DOHH2 (cell line): Measurements from ENCODE around the gene MRPL33.
A peak's percentile ranks its signal among the peaks of the same experiment; 100 is the strongest.

Experiments
- H3F3A ChIP-seq: fragments of 200-600 bp; sonication (generic), shearing (Covaris generic); 2 replicates; pipeline ENCODE4 v1.6.0; 2016; ENCODE audit warnings: antibody characterized with exemption, mild to moderate bottlenecking; ENCODE audit not compliant: control insufficient read depth, insufficient read depth
- H3K27ac ChIP-seq: fragments of 200-600 bp; sonication (generic); 2 replicates; pipeline ENCODE4 v1.5.1; 2014; ENCODE audit warnings: low read depth, mild to moderate bottlenecking, low read length, moderate library complexity
- H3K27me3 ChIP-seq: fragments of 200-600 bp; sonication (generic); 2 replicates; pipeline ENCODE4 v1.6.1; 2014; ENCODE audit warnings: mild to moderate bottlenecking, low read length, mixed read lengths; ENCODE audit not compliant: control insufficient read depth
- H3K36me3 ChIP-seq: fragments of 200-600 bp; sonication (generic); 2 replicates; pipeline ENCODE4 v1.6.1; 2014; ENCODE audit warnings: mild to moderate bottlenecking, low read length, moderate library complexity, mixed read lengths; ENCODE audit not compliant: control insufficient read depth
- H3K4me1 ChIP-seq: fragments of 200-600 bp; sonication (generic); 2 replicates; pipeline ENCODE4 v1.6.1; 2014; ENCODE audit warnings: mild to moderate bottlenecking, low read length, mixed read lengths; ENCODE audit not compliant: control insufficient read depth
- H3K4me2 ChIP-seq: fragments of 200-600 bp; sonication (generic); 2 replicates; pipeline ENCODE4 v1.6.0; 2014; ENCODE audit warnings: mild to moderate bottlenecking, low read length, moderate library complexity
- H3K4me3 ChIP-seq: fragments of 200-600 bp; sonication (generic); 2 replicates; pipeline ENCODE4 v1.5.1; 2014; ENCODE audit warnings: mild to moderate bottlenecking, low read length, mixed read lengths
- H3K79me2 ChIP-seq: fragments of 200-600 bp; sonication (generic); 2 replicates; pipeline ENCODE4 v1.6.1; 2014; ENCODE audit warnings: mild to moderate bottlenecking, low read length, mixed read lengths; ENCODE audit not compliant: control insufficient read depth
- H3K9me2 ChIP-seq: fragments of 200-600 bp; sonication (generic); replicated peaks from 2 replicates; pipeline ENCODE4 v1.6.1; 2014; ENCODE audit warnings: mild to moderate bottlenecking, low read length, mixed read lengths; ENCODE audit not compliant: control insufficient read depth
- H3K9me3 ChIP-seq: fragments of 200-600 bp; sonication (generic); 2 replicates; pipeline ENCODE4 v1.6.1; 2014; ENCODE audit warnings: antibody characterized with exemption, low read length, mixed read lengths; ENCODE audit not compliant: control insufficient read depth, insufficient read depth
- H4K20me1 ChIP-seq: fragments of 200-600 bp; sonication (generic); 2 replicates; pipeline ENCODE4 v1.6.0; 2014; ENCODE audit warnings: low read depth, mild to moderate bottlenecking, antibody characterized with exemption, low read length, moderate library complexity; ENCODE audit not compliant: control insufficient read depth, insufficient read depth
- CTCF ChIP-seq: fragments of 200-600 bp; sonication (generic); IDR thresholded peaks from one replicate; pipeline ENCODE4 v1.5.1; 2014; ENCODE audit warnings: antibody characterized with exemption, mild to moderate bottlenecking, low read depth, low read length; ENCODE audit not compliant: poor library complexity, severe bottlenecking
- EZH2phosphoT487 ChIP-seq: fragments of 200-600 bp; sonication (generic); IDR thresholded peaks from 2 replicates; pipeline ENCODE4 v1.6.1; 2017; ENCODE audit warnings: borderline replicate concordance, mild to moderate bottlenecking, antibody characterized with exemption, low read length, moderate library complexity, mixed read lengths

Gene MRPL33

GRCh38 chr2:27807476-27807875 is 36.0 kb downstream of the MRPL33 start:
- Histone ChIP-seq H3K27me3 (peaks cover 7% of the 10 kb centered on the region), H3K4me1 (no peaks in the 10 kb centered on the region), H3K79me2 (no peaks in the 10 kb centered on the region), H3K36me3 (no peaks in the 10 kb centered on the region), H3K4me2 (no peak overlapping the region), H3K9me2 (no peaks in the 10 kb centered on the region), H3K9me3 (no peaks in the 10 kb centered on the region), H3K4me3 (no peak overlapping the region), H4K20me1 (no peaks in the 10 kb centered on the region), H3K27ac (no peak overlapping the region), H3F3A (no peaks in the 10 kb centered on the region)
- TF ChIP-seq EZH2phosphoT487 (no peak), CTCF (peak; percentile 41)

- Histone ChIP-seq H4K20me1 (no peaks in the 10 kb centered on the region), H3K79me2 (no peaks in the 10 kb centered on the region), H3K4me3 (no peak overlapping the region), H3K4me1 (no peaks in the 10 kb centered on the region), H3K9me2 (no peaks in the 10 kb centered on the region), H3F3A (no peaks in the 10 kb centered on the region), H3K27me3 (peaks cover 7% of the 10 kb centered on the region), H3K27ac (no peak overlapping the region), H3K4me2 (no peak overlapping the region), H3K36me3 (no peaks in the 10 kb centered on the region), H3K9me3 (no peaks in the 10 kb centered on the region)
- TF ChIP-seq EZH2phosphoT487 (no peak), CTCF (no peak)
Measured at GRCh38 chr2:27808418-27808817, 36.9 kb downstream of the MRPL33 start.

GRCh38 chr2:27808984-27809383 is 37.5 kb downstream of the MRPL33 start:
- H3K9me3 ChIP-seq = no peaks in the 10 kb centered on the region
- H3K9me2 ChIP-seq = no peaks in the 10 kb centered on the region
- H3F3A ChIP-seq = no peaks in the 10 kb centered on the region
- H3K79me2 ChIP-seq = no peaks in the 10 kb centered on the region
- no peaks in the 10 kb centered on the region for H4K20me1 ChIP-seq
- no peak overlapping the region for H3K27ac ChIP-seq
- no peak for TF ChIP-seq EZH2phosphoT487
- TF ChIP-seq CTCF = no peak
- H3K4me2 ChIP-seq = no peak overlapping the region
- H3K27me3 ChIP-seq = peaks cover 7% of the 10 kb centered on the region
- H3K4me1 ChIP-seq = no peaks in the 10 kb centered on the region
- no peak overlapping the region for H3K4me3 ChIP-seq
- H3K36me3 ChIP-seq = no peaks in the 10 kb centered on the region
